ENCODE results near the gene LMX1A.

DNA sequence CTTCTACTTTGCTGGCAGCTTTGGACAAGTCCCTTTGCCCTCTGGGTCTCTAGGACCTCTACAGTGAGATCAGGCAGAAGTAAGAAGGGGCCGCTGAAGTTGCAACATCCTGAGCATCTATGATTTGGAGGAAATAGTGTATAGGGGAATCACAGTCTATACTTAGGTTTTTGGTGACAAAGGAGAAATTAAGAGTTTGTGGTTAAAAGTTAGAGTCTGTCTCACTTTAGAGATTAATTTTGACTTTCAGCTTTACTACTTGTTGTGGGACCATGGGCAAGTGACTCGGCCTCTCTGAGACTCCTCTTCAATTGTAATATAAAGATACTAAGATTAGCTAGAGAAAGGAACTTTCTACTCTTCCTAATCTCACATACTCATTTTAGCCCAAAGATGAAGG, 33.1 kb upstream of the LMX1A start:
- TF ChIP-seq, protein P1, sequence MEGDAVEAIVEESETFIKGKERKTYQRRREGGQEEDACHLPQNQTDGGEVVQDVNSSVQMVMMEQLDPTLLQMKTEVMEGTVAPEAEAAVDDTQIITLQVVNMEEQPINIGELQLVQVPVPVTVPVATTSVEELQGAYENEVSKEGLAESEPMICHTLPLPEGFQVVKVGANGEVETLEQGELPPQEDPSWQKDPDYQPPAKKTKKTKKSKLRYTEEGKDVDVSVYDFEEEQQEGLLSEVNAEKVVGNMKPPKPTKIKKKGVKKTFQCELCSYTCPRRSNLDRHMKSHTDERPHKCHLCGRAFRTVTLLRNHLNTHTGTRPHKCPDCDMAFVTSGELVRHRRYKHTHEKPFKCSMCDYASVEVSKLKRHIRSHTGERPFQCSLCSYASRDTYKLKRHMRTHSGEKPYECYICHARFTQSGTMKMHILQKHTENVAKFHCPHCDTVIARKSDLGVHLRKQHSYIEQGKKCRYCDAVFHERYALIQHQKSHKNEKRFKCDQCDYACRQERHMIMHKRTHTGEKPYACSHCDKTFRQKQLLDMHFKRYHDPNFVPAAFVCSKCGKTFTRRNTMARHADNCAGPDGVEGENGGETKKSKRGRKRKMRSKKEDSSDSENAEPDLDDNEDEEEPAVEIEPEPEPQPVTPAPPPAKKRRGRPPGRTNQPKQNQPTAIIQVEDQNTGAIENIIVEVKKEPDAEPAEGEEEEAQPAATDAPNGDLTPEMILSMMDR (IDR thresholded peaks at IDR 0.05), result no peak
- no peak for TF ChIP-seq POLR2A (IDR thresholded peaks at IDR 0.05)
